HG02610 (cell line): ENCODE measurements around the gene DOCK8.

Experiments used
- ATAC-seq: cut with Tn5 transposase; IDR thresholded peaks from one replicate; pipeline ENCODE4 v1.9.1; 2021; ENCODE audit warnings: mild to moderate bottlenecking, moderate library complexity; ENCODE audit not compliant: unreplicated experiment

The DOCK8 gene

GRCh38 chr9:357560-357959 is 142.9 kb downstream of the DOCK8 start:
- no peak for ATAC-seq

- ATAC-seq = no peak
These were observed 148.1 kb downstream of the DOCK8 start for GRCh38 chr9:362561-363273.

GRCh38 chr9:363274-363612 is 148.6 kb downstream of the DOCK8 start:
- ATAC-seq = no peak

GRCh38 chr9:365436-365835 is 150.8 kb downstream of the DOCK8 start:
- ATAC-seq = no peak

GRCh38 chr9:366620-367019 is 152.0 kb downstream of the DOCK8 start:
- no peak for ATAC-seq

GRCh38 chr9:370086-370485 is 155.4 kb downstream of the DOCK8 start:
- no peak for ATAC-seq

- no peak for ATAC-seq
These were observed 156.7 kb downstream of the DOCK8 start for GRCh38 chr9:371349-371748.

GRCh38 chr9:372128-372527 is 157.5 kb downstream of the DOCK8 start:
- ATAC-seq = no peak

GRCh38 chr9:373759-374206 is 159.1 kb downstream of the DOCK8 start:
- no peak for ATAC-seq

- ATAC-seq = no peak
These were observed 160.1 kb downstream of the DOCK8 start for GRCh38 chr9:374736-375135.

- no peak for ATAC-seq
These were observed 161.4 kb downstream of the DOCK8 start for GRCh38 chr9:376115-376514.

GRCh38 chr9:378263-378662 is 163.6 kb downstream of the DOCK8 start:
- ATAC-seq = no peak

- ATAC-seq = no peak
These were observed 167.7 kb downstream of the DOCK8 start for GRCh38 chr9:382383-382782.

- ATAC-seq = no peak
These were observed 171.2 kb downstream of the DOCK8 start for GRCh38 chr9:385818-386398.

- peak; percentile 54 for ATAC-seq
These were observed 174.5 kb downstream of the DOCK8 start for GRCh38 chr9:389159-389558.

- ATAC-seq = no peak
These were observed 175.1 kb downstream of the DOCK8 start for GRCh38 chr9:389758-390157.

- ATAC-seq = no peak
These were observed 177.6 kb downstream of the DOCK8 start for GRCh38 chr9:392077-392804.

- ATAC-seq = no peak
These were observed 179.8 kb downstream of the DOCK8 start for GRCh38 chr9:394347-395052.

- no peak for ATAC-seq
These were observed 181.7 kb downstream of the DOCK8 start for GRCh38 chr9:396396-396795.

- ATAC-seq = no peak
These were observed 183.4 kb downstream of the DOCK8 start for GRCh38 chr9:398085-398484.

GRCh38 chr9:401223-401622 is 186.6 kb downstream of the DOCK8 start:
- no peak for ATAC-seq

GRCh38 chr9:404234-404633 is 189.6 kb downstream of the DOCK8 start:
- ATAC-seq = no peak
